Measurements from ENCODE around the gene USP21. TPM values are rescaled to one million over a fixed set of nuclear protein-coding genes. Genes with fewer than 3 reads are reported as not detected.

USP21 gene
- total and polyA plus RNA-seq, 9 of the 15 experiments (the other 6 are each of a cell fraction or from before 2014, with no cell fraction given) = 4.9 to 52.4 (median 21.6) TPM

DNA sequence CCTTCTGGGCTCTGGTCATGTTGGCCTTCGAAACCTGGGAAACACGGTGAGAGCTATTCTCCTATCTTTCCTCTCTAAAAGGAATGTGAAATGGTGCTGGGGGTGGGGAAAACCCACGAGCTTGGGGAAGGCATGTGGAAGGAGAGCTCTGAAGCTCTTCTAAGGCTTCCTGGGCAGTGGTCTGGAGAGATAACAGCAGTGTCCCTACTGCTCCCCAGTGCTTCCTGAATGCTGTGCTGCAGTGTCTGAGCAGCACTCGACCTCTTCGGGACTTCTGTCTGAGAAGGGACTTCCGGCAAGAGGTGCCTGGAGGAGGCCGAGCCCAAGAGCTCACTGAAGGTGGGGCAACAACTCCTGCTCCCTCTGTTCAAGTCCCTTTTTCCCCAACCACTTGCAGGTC lies 2.8 kb downstream of the USP21 start (continued):
- TF ChIP-seq CXXC5 (CRISPR knock-in tag; IDR thresholded peaks at IDR 0.05) (peak; percentile 55), TBP (optimal IDR thresholded peaks at IDR 0.05; ENCODE audit: low read depth, low read length) (peak; percentile 38), KLF16 (IDR thresholded peaks at IDR 0.05) (no peak), L3MBTL2 (IDR thresholded peaks at IDR 0.05) (peak; percentile 59), OTX1 (CRISPR knock-in tag; IDR thresholded peaks at IDR 0.05) (no peak), TAL1 (IDR thresholded peaks at IDR 0.05) (peak; percentile 51), NRF1 (conservative IDR thresholded peaks at IDR 0.05 in 1 of 2, IDR thresholded peaks at IDR 0.05 in 1 of 2) (peak; percentile 19 to 23; a peak in 1 of 4 replicates), ESRRA (IDR thresholded peaks at IDR 0.05; ENCODE audit: borderline replicate concordance, low read depth) (0 out of 2 replicates have a peak, but pooled peaks have one; percentile 11), SOX6 (IDR thresholded peaks at IDR 0.05) (0 out of 2 replicates have a peak, but pooled peaks have one; percentile 10), HNRNPLL (IDR thresholded peaks at IDR 0.05; ENCODE audit: low read depth, low read length, poor library complexity, severe bottlenecking) (no peak), CBFA2T2 (conservative IDR thresholded peaks at IDR 0.05) (0 out of 2 replicates have a peak, but pooled peaks have one; percentile 14), ETV5 (CRISPR knock-in tag; IDR thresholded peaks at IDR 0.05; ENCODE audit: low read depth) (peak; percentile 84; the same call in 1 of the 2 replicates), MYC (IDR thresholded peaks at IDR 0.05; ENCODE audit: low read depth, low read length) (0 out of 2 replicates have a peak, but pooled peaks have one; percentile 52), MYC (CRISPR knock-in tag; IDR thresholded peaks at IDR 0.05; ENCODE audit: borderline replicate concordance, low read depth) (no peak), RAD51 (IDR thresholded peaks at IDR 0.05; ENCODE audit: borderline replicate concordance, low read depth) (no peak), ZNF584 (CRISPR knock-in tag; IDR thresholded peaks at IDR 0.05; ENCODE audit: low read depth) (0 out of 2 replicates have a peak, but pooled peaks have one; percentile 20), TCF3 (CRISPR knock-in tag; IDR thresholded peaks at IDR 0.05) (peak; percentile 77), ARID1B (IDR thresholded peaks at IDR 0.05) (peak; percentile 67), SUPT5H (IDR thresholded peaks at IDR 0.05) (no peak), HDAC1 (IDR thresholded peaks at IDR 0.05) (peak in 1 of 2 experiments; percentile 43; a peak in 1 of 4 replicates), KDM1A (IDR thresholded peaks at IDR 0.05) (no peak), MNT (conservative IDR thresholded peaks at IDR 0.05) (peak in 1 of 2 experiments; percentile 48; a peak in 1 of 4 replicates), MED1 (CRISPR knock-in tag; IDR thresholded peaks at IDR 0.05; ENCODE audit: borderline replicate concordance) (no peak), TEAD2 (tag; IDR thresholded peaks at IDR 0.05) (no peak), ZNF583 (CRISPR knock-in tag; IDR thresholded peaks at IDR 0.05) (0 out of 2 replicates have a peak, but pooled peaks have one; percentile 28), TAF1 (IDR thresholded peaks at IDR 0.05; ENCODE audit: control insufficient read depth, extremely low read depth, insufficient read depth, low read length, severe bottlenecking) (peak; percentile 40)
- TF ChIP-seq, protein P1, sequence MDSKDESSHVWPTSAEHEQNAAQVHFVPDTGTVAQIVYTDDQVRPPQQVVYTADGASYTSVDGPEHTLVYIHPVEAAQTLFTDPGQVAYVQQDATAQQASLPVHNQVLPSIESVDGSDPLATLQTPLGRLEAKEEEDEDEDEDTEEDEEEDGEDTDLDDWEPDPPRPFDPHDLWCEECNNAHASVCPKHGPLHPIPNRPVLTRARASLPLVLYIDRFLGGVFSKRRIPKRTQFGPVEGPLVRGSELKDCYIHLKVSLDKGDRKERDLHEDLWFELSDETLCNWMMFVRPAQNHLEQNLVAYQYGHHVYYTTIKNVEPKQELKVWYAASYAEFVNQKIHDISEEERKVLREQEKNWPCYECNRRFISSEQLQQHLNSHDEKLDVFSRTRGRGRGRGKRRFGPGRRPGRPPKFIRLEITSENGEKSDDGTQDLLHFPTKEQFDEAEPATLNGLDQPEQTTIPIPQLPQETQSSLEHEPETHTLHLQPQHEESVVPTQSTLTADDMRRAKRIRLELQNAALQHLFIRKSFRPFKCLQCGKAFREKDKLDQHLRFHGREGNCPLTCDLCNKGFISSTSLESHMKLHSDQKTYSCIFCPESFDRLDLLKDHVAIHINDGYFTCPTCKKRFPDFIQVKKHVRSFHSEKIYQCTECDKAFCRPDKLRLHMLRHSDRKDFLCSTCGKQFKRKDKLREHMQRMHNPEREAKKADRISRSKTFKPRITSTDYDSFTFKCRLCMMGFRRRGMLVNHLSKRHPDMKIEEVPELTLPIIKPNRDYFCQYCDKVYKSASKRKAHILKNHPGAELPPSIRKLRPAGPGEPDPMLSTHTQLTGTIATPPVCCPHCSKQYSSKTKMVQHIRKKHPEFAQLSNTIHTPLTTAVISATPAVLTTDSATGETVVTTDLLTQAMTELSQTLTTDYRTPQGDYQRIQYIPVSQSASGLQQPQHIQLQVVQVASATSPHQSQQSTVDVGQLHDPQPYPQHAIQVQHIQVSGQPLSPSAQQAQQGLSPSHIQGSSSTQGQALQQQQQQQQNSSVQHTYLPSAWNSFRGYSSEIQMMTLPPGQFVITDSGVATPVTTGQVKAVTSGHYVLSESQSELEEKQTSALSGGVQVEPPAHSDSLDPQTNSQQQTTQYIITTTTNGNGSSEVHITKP (IDR thresholded peaks at IDR 0.05; ENCODE audit: partially characterized antibody) = peak; percentile 67
